ENCODE data around the gene ELP6. TPM values are rescaled to one million over a fixed set of nuclear protein-coding genes. Genes with fewer than 3 reads are reported as not detected.

Gene ELP6
- total RNA-seq, 1 experiment from 2014 or later = 26.9 TPM

GRCh38 chr3:47533481-47533880 lies 20.0 kb upstream of the ELP6 start:
- H3K9me3 ChIP-seq (ENCODE audit: control insufficient read depth, insufficient read depth, low read depth, low read length) = no peaks in the 10 kb centered on the region
- ChIA-PET CTCF (interaction anchor here (0.7 to 1.0 kb wide), 2 partner anchors 81 to 129 kb away, joined by 3 to 4 read pairs; no protein-coding TSS in a partner anchor), POLR2A (interaction anchor here (0.7 kb wide), 1 partner anchor 64 kb away, joined by 5 read pairs; no protein-coding TSS in a partner anchor)
- in situ Hi-C loops (cut with HindIII; ENCODE audit: low pct_unique_long_range_greater_than_20kb, low sequenced_read_pairs) (no loop called here), intact Hi-C loops (cut with micrococcal nuclease; ENCODE audit: unreplicated experiment) (no loop called here)
- DNase-seq (ENCODE audit: low read depth, low spot score) = no peak
- H3K4me3 ChIP-seq (ENCODE audit: low read depth in 2 of 2, low read length in 2 of 2) = no peak overlapping the region
- H3K27me3 ChIP-seq (ENCODE audit: control insufficient read depth, insufficient read depth, low read length) = no peaks in the 10 kb centered on the region
- BruUV-seq (replicated peaks) = no TSS peak
- H3K36me3 ChIP-seq (ENCODE audit: control insufficient read depth, insufficient read depth, low read length) = no peaks in the 10 kb centered on the region
- TF ChIP-seq POLR2AphosphoS5 (IDR thresholded peaks at IDR 0.05; ENCODE audit: low read depth, low read length) (no peak), CTCF (IDR thresholded peaks at IDR 0.05) (no peak), SIN3A (IDR thresholded peaks at IDR 0.05; ENCODE audit: borderline replicate concordance, insufficient read depth, low read depth, low read length) (no peak), TCF7L2 (IDR thresholded peaks at IDR 0.05; ENCODE audit: low read depth, low read length) (no peak), REST (IDR thresholded peaks at IDR 0.05; ENCODE audit: insufficient read depth in 1 of 2, low read depth in 2 of 2, low read length in 1 of 2) (no peak)
- H3K4me1 ChIP-seq (ENCODE audit: control insufficient read depth, insufficient read depth, low read length) = no peaks in the 10 kb centered on the region
- no peak overlapping the region for H3K27ac ChIP-seq (ENCODE audit: low read length)
- no peak for ATAC-seq

GRCh38 chr3:47527952-47528725 lies 14.6 kb upstream of the ELP6 start:
- ATAC-seq = no peak
- BruUV-seq (replicated peaks) = no TSS peak
- DNase-seq (ENCODE audit: low read depth, low spot score) = no peak
- Histone ChIP-seq H3K36me3 (ENCODE audit: control insufficient read depth, insufficient read depth, low read length) (no peaks in the 10 kb centered on the region), H3K4me3 (ENCODE audit: low read depth in 2 of 2, low read length in 2 of 2) (no peak overlapping the region), H3K27ac (ENCODE audit: low read length) (no peak overlapping the region), H3K27me3 (ENCODE audit: control insufficient read depth, insufficient read depth, low read length) (no peaks in the 10 kb centered on the region), H3K4me1 (ENCODE audit: control insufficient read depth, insufficient read depth, low read length) (no peaks in the 10 kb centered on the region), H3K9me3 (ENCODE audit: control insufficient read depth, insufficient read depth, low read depth, low read length) (no peaks in the 10 kb centered on the region)
- TF ChIP-seq CTCF (IDR thresholded peaks at IDR 0.05) (no peak), TCF7L2 (IDR thresholded peaks at IDR 0.05; ENCODE audit: low read depth, low read length) (no peak), SIN3A (IDR thresholded peaks at IDR 0.05; ENCODE audit: borderline replicate concordance, insufficient read depth, low read depth, low read length) (no peak), POLR2AphosphoS5 (IDR thresholded peaks at IDR 0.05; ENCODE audit: low read depth, low read length) (no peak), REST (IDR thresholded peaks at IDR 0.05; ENCODE audit: insufficient read depth in 1 of 2, low read depth in 2 of 2, low read length in 1 of 2) (no peak)
- POLR2A ChIA-PET = no interaction called here
- intact Hi-C loops (cut with micrococcal nuclease; ENCODE audit: unreplicated experiment) = loop anchor here (10.0 kb wide), 1 partner anchor 67 kb away; no protein-coding TSS in a partner anchor
- CTCF ChIA-PET = no interaction called here
- in situ Hi-C loops (cut with HindIII; ENCODE audit: low pct_unique_long_range_greater_than_20kb, low sequenced_read_pairs) = no loop called here
